Caco-2 (cell line): ENCODE measurements around the gene TMEM184B. TPM values are rescaled to one million over a fixed set of nuclear protein-coding genes. Genes with fewer than 3 reads are reported as not detected.

Source experiments
- BruUV-seq: library from RNA; stranded (reverse); fragments of 400-500 nt; replicated peaks from 2 replicates; lab custom pipeline; 2021; lab: Mats Ljungman, UMichigan
- CTCF ChIA-PET: fragments of 300-600 bp; sonication (Branson Sonifier 250); formaldehyde crosslinking; loops from one replicate; lab custom pipeline; 2022; ENCODE audit warnings: antibody characterized with exemption; lab: Charles Lee
- POLR2A ChIA-PET: fragments of 300-600 bp; sonication (Branson Sonifier 250); formaldehyde crosslinking; loops from one replicate; lab custom pipeline; 2022; ENCODE audit warnings: antibody characterized with exemption; lab: Charles Lee
- DNase-seq, 2 experiments: peaks; one replicate each; pipeline versions ENCODE4 v3.0.0 to v3.0.0-alpha.2; 2020 to 2022
- H3K27me3 ChIP-seq: replicated peaks from 2 replicates; pipeline ENCODE4 v1.6.0; 2011; ENCODE audit warnings: low read length; ENCODE audit not compliant: control insufficient read depth, insufficient read depth
- H3K36me3 ChIP-seq: 2 replicates; pipeline ENCODE4 v1.5.1; 2011; ENCODE audit warnings: low read length; ENCODE audit not compliant: control insufficient read depth, insufficient read depth
- H3K4me1 ChIP-seq: fragments of 250-450 bp; sonication (Bioruptor Pico); 2 replicates; pipeline ENCODE4 v1.5.1; 2020; ENCODE audit warnings: mild to moderate bottlenecking
- H3K4me3 ChIP-seq: 2 replicates; pipeline ENCODE4 v1.5.1; 2011; ENCODE audit warnings: low read depth, mild to moderate bottlenecking, control low read depth, low read length
- H3K9me3 ChIP-seq: fragments of 250-450 bp; sonication (Bioruptor Pico); 2 replicates; pipeline ENCODE4 v1.5.1; 2020; ENCODE audit warnings: mild to moderate bottlenecking, moderate library complexity
- H3K27ac Mint-ChIP-seq: one replicate; pipeline ENCODE4 v1.8.0; 2022; ENCODE audit warnings: mixed read lengths; ENCODE audit not compliant: unreplicated experiment
- H3K27me3 Mint-ChIP-seq: one replicate; pipeline ENCODE4 v1.8.0; 2022; ENCODE audit warnings: mixed read lengths; ENCODE audit not compliant: insufficient read depth, unreplicated experiment
- H3K36me3 Mint-ChIP-seq: one replicate; pipeline ENCODE4 v1.8.0; 2022; ENCODE audit warnings: mild to moderate bottlenecking, mixed read lengths; ENCODE audit not compliant: insufficient read depth, unreplicated experiment
- H3K4me1 Mint-ChIP-seq: one replicate; pipeline ENCODE4 v1.8.0; 2022; ENCODE audit warnings: low read depth, mixed read lengths; ENCODE audit not compliant: unreplicated experiment
- H3K4me3 Mint-ChIP-seq: one replicate; pipeline ENCODE4 v1.8.0; 2022; ENCODE audit warnings: mild to moderate bottlenecking, moderate library complexity, mixed read lengths; ENCODE audit not compliant: unreplicated experiment
- H3K9me3 Mint-ChIP-seq: one replicate; pipeline ENCODE4 v1.8.0; 2022; ENCODE audit warnings: mixed read lengths; ENCODE audit not compliant: unreplicated experiment
- CTCF ChIP-seq, 2 experiments: fragments of 200-600 bp in 1 of 2; IDR thresholded peaks; 1 replicate in 1 of 2; 2 replicates in 1 of 2; pipeline versions ENCODE4 v1.5.1 to v1.8.0; 2011 to 2022; ENCODE audit warnings: antibody characterized with exemption in 1 of 2, control low read depth in 1 of 2, inconsistent platforms in 1 of 2, low read depth in 1 of 2, low read length in 1 of 2, mild to moderate bottlenecking in 1 of 2, moderate library complexity in 1 of 2; ENCODE audit not compliant: insufficient read depth in 1 of 2, severe bottlenecking in 1 of 2, unreplicated experiment in 1 of 2
- intact Hi-C: fragments of 100-400 bp; cut with micrococcal nuclease; formaldehyde crosslinking; loops from one replicate; pipeline ENCODE4 v1.10.0; 2022; ENCODE audit not compliant: unreplicated experiment
- total RNA-seq: library from RNA; stranded (reverse); gene quantifications from 2 replicates; pipeline ENCODE4 v1.2.3, GENCODE V29; 2022

TMEM184B gene
- total RNA-seq, 1 experiment from 2014 or later: 53.3 TPM

- no peak for TF ChIP-seq CTCF (IDR thresholded peaks at IDR 0.05; ENCODE audit: insufficient read depth in 1 of 2, low read depth in 1 of 2, low read length in 1 of 2, severe bottlenecking in 1 of 2, unreplicated experiment in 1 of 2)
- H3K9me3 ChIP-seq: no peaks in the 10 kb centered on the region
- no TSS peak for BruUV-seq
- intact Hi-C loops: no loop called here
- no peak for DNase-seq
- H3K36me3 ChIP-seq: no peaks in the 10 kb centered on the region; the same call in 1 of the 2 replicates
- H3K36me3 Mint-ChIP-seq: peaks cover 13% of the 10 kb centered on the region
- no peak overlapping the region for H3K27ac Mint-ChIP-seq
- no peaks in the 10 kb centered on the region for H3K27me3 Mint-ChIP-seq
- no peaks in the 10 kb centered on the region for H3K9me3 Mint-ChIP-seq
- ChIA-PET POLR2A (no interaction called here), CTCF (no interaction called here)
- no peak overlapping the region for H3K4me3 Mint-ChIP-seq
- no peak overlapping the region for H3K4me3 ChIP-seq
- H3K4me1 ChIP-seq: no peaks in the 10 kb centered on the region; the same call in 1 of the 2 replicates
- no peaks in the 10 kb centered on the region for H3K4me1 Mint-ChIP-seq
- H3K27me3 ChIP-seq: no peaks in the 10 kb centered on the region
Observed at GRCh38 chr22:38170469-38170868, 102.3 kb downstream of the TMEM184B start.

Other genes with a start within 250 kb of the TMEM184B start
- 40.2 and 41.1 TPM in 2 replicates for gene PICK1, start 215.6 kb downstream of the TMEM184B start, total RNA-seq
- gene SLC16A8, start 188.8 kb downstream of the TMEM184B start, total RNA-seq: not detected in 2 replicates
- 4.4 and 4.9 TPM in 2 replicates for gene BAIAP2L2, start 162.3 kb downstream of the TMEM184B start, total RNA-seq
- gene PLA2G6, start 91.2 kb downstream of the TMEM184B start, total RNA-seq: 18.7 and 19.2 TPM in 2 replicates
- 6.8 and 9.0 TPM in 2 replicates for gene MAFF, start 71.0 kb downstream of the TMEM184B start, total RNA-seq
- 129 and 139 TPM in 2 replicates for gene CSNK1E, start 44.4 kb upstream of the TMEM184B start, total RNA-seq
- 0.14 and 0.27 TPM in 2 replicates for gene KCNJ4, start 182.2 kb upstream of the TMEM184B start, total RNA-seq
- 13.4 and 18.2 TPM in 2 replicates for gene KDELR3, start 195.1 kb upstream of the TMEM184B start, total RNA-seq
- 359 and 367 TPM in 2 replicates for gene DDX17, start 233.3 kb upstream of the TMEM184B start, total RNA-seq